Liver (tissue), 9 donors: Measurements from ENCODE around the gene ERO1B. TPM values are rescaled to one million over a fixed set of nuclear protein-coding genes. Genes with fewer than 3 reads are reported as not detected.

Experiments
- DNase-seq: peaks from one replicate; pipeline ENCODE4 v3.0.0-alpha.2; 2017; ENCODE audit warnings: low spot score
- H3K27ac ChIP-seq, 2 donors: one replicate each; pipeline ENCODE4 v1.7.0; 2013; ENCODE audit warnings: inconsistent platforms in 2 of 2, low read length in 2 of 2, control low read depth in 1 of 2, low read depth in 1 of 2, mild to moderate bottlenecking in 1 of 2
- H3K27me3 ChIP-seq, 4 donors: one replicate each; pipeline versions ENCODE4 v1.6.1 to v1.7.0; 2013; ENCODE audit warnings: low read length in 3 of 4, inconsistent platforms in 1 of 4, mild to moderate bottlenecking in 1 of 4, moderate library complexity in 1 of 4; ENCODE audit not compliant: control insufficient read depth in 4 of 4, insufficient read depth in 4 of 4
- H3K36me3 ChIP-seq, 4 donors: one replicate each; pipeline versions ENCODE4 v1.6.1 to v1.7.0; 2013; ENCODE audit warnings: low read length in 3 of 4, mild to moderate bottlenecking in 3 of 4, low read depth in 1 of 4, moderate library complexity in 1 of 4; ENCODE audit not compliant: control insufficient read depth in 4 of 4, insufficient read depth in 3 of 4
- H3K4me1 ChIP-seq, 4 donors: one replicate each; pipeline versions ENCODE4 v1.6.1 to v1.7.0; 2013; ENCODE audit warnings: low read length in 3 of 4, mild to moderate bottlenecking in 3 of 4, moderate library complexity in 1 of 4; ENCODE audit not compliant: control insufficient read depth in 4 of 4, insufficient read depth in 4 of 4
- H3K4me3 ChIP-seq, 3 donors: one replicate each; pipeline versions ENCODE4 v1.6.1 to v1.7.0; 2013; ENCODE audit warnings: low read length in 3 of 3, control low read depth in 1 of 3, low read depth in 1 of 3, mild to moderate bottlenecking in 1 of 3
- H3K9ac ChIP-seq, 2 donors: one replicate each; pipeline ENCODE4 v1.7.0; 2013; ENCODE audit warnings: low read length in 2 of 2, mild to moderate bottlenecking in 2 of 2, moderate library complexity in 2 of 2, control low read depth in 1 of 2, low read depth in 1 of 2
- H3K9me3 ChIP-seq, 4 donors: one replicate each; pipeline versions ENCODE4 v1.6.1 to v1.7.0; 2013; ENCODE audit warnings: low read length in 3 of 4; ENCODE audit not compliant: control insufficient read depth in 4 of 4
- ATF3 ChIP-seq: IDR thresholded peaks from 2 replicates; pipeline ENCODE4 v1.6.1; 2016; ENCODE audit warnings: antibody characterized with exemption
- CTCF ChIP-seq: fragments of 150-350 bp; IDR thresholded peaks from 2 replicates; pipeline ENCODE4 v1.5.1; 2017; ENCODE audit warnings: improper control_type of control experiment, low read depth, low read length; ENCODE audit not compliant: missing input control
- EGR1 ChIP-seq, 2 donors: IDR thresholded peaks; 2 replicates each; pipeline ENCODE4 v1.6.1; 2016 to 2018; ENCODE audit warnings: antibody characterized with exemption in 2 of 2, low read depth in 2 of 2
- FOXA1 ChIP-seq: IDR thresholded peaks from 2 replicates; pipeline ENCODE4 v1.6.1; 2016; ENCODE audit warnings: antibody characterized with exemption
- FOXA2 ChIP-seq: IDR thresholded peaks from 2 replicates; pipeline ENCODE4 v1.6.1; 2016; ENCODE audit warnings: antibody characterized with exemption
- GABPA ChIP-seq, 2 donors: IDR thresholded peaks in 1 of 2; conservative IDR thresholded peaks in 1 of 2; 2 replicates each; pipeline ENCODE4 v1.6.1; 2016; ENCODE audit warnings: antibody characterized with exemption in 2 of 2, mild to moderate bottlenecking in 1 of 2, moderate library complexity in 1 of 2
- MAX ChIP-seq: IDR thresholded peaks from 2 replicates; pipeline ENCODE4 v1.6.1; 2016; ENCODE audit warnings: antibody characterized with exemption
- NR2F2 ChIP-seq: IDR thresholded peaks from 2 replicates; pipeline ENCODE4 v1.6.1; 2016; ENCODE audit warnings: antibody characterized with exemption
- RAD21 ChIP-seq, 2 donors: IDR thresholded peaks; 2 replicates each; pipeline ENCODE4 v1.6.1; 2016; ENCODE audit warnings: antibody characterized with exemption in 2 of 2, mild to moderate bottlenecking in 2 of 2
- REST ChIP-seq: IDR thresholded peaks from 2 replicates; pipeline ENCODE4 v1.6.1; 2016; ENCODE audit warnings: antibody characterized with exemption, mild to moderate bottlenecking
- RXRA ChIP-seq, 2 donors: IDR thresholded peaks; 2 replicates each; pipeline ENCODE4 v1.6.1; 2017 to 2018; ENCODE audit warnings: antibody characterized with exemption in 2 of 2, mild to moderate bottlenecking in 1 of 2
- SP1 ChIP-seq: IDR thresholded peaks from 2 replicates; pipeline ENCODE4 v1.6.1; 2018; ENCODE audit warnings: antibody characterized with exemption, mild to moderate bottlenecking
- TAF1 ChIP-seq: conservative IDR thresholded peaks from 2 replicates; pipeline ENCODE4 v1.6.1; 2016; ENCODE audit warnings: antibody characterized with exemption, mild to moderate bottlenecking
- YY1 ChIP-seq: IDR thresholded peaks from 2 replicates; pipeline ENCODE4 v1.6.1; 2016; ENCODE audit warnings: antibody characterized with exemption, mild to moderate bottlenecking
- ZBTB33 ChIP-seq: IDR thresholded peaks from 2 replicates; pipeline ENCODE4 v1.6.1; 2016; ENCODE audit warnings: antibody characterized with exemption
- WGBS: extraction: QIAGEN DNeasy Blood & Tissue Kit; methylation state at CpG from one replicate; pipeline ENCODE4 v1.1.7; 2013; 5-methylcytosine and 5-hydroxymethylcytosine counted together
- polyA plus RNA-seq, 2 donors: library from polyadenylated mRNA; stranded (reverse) in 1 of 2; unstranded in 1 of 2; fragments of 200-250 nt in 1 of 2; fragments of >200 nt in 1 of 2; fragmentation: Nextera tagmentation in 1 of 2; extraction: Ambion mirVana in 1 of 2; gene quantifications; one replicate each; pipeline versions ENCODE4 v1.2.1 to v1.2.3, GENCODE V29; 2013 to 2015
- total RNA-seq, 2 donors: library from RNA; depleted of rRNA; stranded (reverse); fragments of >200 nt; gene quantifications; one replicate each; pipeline ENCODE4 v1.2.3, GENCODE V29; 2014
- donor health status: healthy.
- donor health status: healthy.
- donor health status: healthy.
- donor health status: healthy.
- donor health status: healthy.

ERO1B gene
- total and polyA plus RNA-seq, 4 donors, result 5.5 to 22.9 (median 8.9) TPM

- Histone ChIP-seq H3K4me3 (no peak overlapping the region), H3K36me3 (peaks cover 0 to 5% (median 2%) of the 10 kb centered on the region in 4 donors), H3K9ac (no peak overlapping the region), H3K27ac (no peak overlapping the region), H3K4me1 (no peaks in the 10 kb centered on the region), H3K9me3 (peaks cover 0 to 16% (median 3%) of the 10 kb centered on the region in 4 donors), H3K27me3 (no peaks in the 10 kb centered on the region)
- TF ChIP-seq RAD21 (IDR thresholded peaks at IDR 0.05) (no peak), YY1 (no peak), FOXA1 (no peak), FOXA2 (no peak), ZBTB33 (no peak), ATF3 (no peak), TAF1 (no peak), GABPA (IDR thresholded peaks at IDR 0.05 in 1 of 2, conservative IDR thresholded peaks at IDR 0.05 in 1 of 2) (no peak), SP1 (no peak), REST (no peak), RXRA (IDR thresholded peaks at IDR 0.05) (no peak), CTCF (no peak), EGR1 (IDR thresholded peaks at IDR 0.05; ENCODE audit: low read depth in 2 of 2) (no peak), MAX (no peak)
- WGBS, result 97% methylated on average over 3 of the region's 3 CpGs
- no peak for DNase-seq
Observed at GRCh38 chr1:236204656-236205055, 77.1 kb downstream of the ERO1B start.

- DNase-seq, result no peak
- Histone ChIP-seq H3K4me1 (no peaks in the 10 kb centered on the region), H3K9ac (no peak overlapping the region), H3K4me3 (no peak overlapping the region), H3K27ac (no peak overlapping the region), H3K9me3 (peaks cover 0 to 16% (median 3%) of the 10 kb centered on the region in 4 donors), H3K36me3 (peaks cover 0 to 5% (median 2%) of the 10 kb centered on the region in 4 donors), H3K27me3 (no peaks in the 10 kb centered on the region)
- TF ChIP-seq RAD21 (IDR thresholded peaks at IDR 0.05) (no peak), GABPA (IDR thresholded peaks at IDR 0.05 in 1 of 2, conservative IDR thresholded peaks at IDR 0.05 in 1 of 2) (no peak), ATF3 (no peak), SP1 (no peak), YY1 (no peak), NR2F2 (no peak), TAF1 (no peak), EGR1 (IDR thresholded peaks at IDR 0.05; ENCODE audit: low read depth in 2 of 2) (no peak)
- 96% methylated on average over 1 of the region's 1 CpG for WGBS
Observed at GRCh38 chr1:236204039-236204438, 77.7 kb downstream of the ERO1B start.
